ENCODE data around the gene BTG2.

- peak; percentile 94 for TF ChIP-seq CTCF (IDR thresholded peaks at IDR 0.05)
- no peak for TF ChIP-seq ZFX (IDR thresholded peaks at IDR 0.05; ENCODE audit: borderline replicate concordance)
These were observed 37.0 kb downstream of the BTG2 start for GRCh38 chr1:203342192-203342940.

Data from 22Rv1 (cell line).